HepG2 (cell line): ENCODE measurements around the gene LRRC32. TPM values are rescaled to one million over a fixed set of nuclear protein-coding genes. Genes with fewer than 3 reads are reported as not detected.

Experiments
- ATAC-seq: fragments of 200-7000 bp; cut with Tn5 transposase; 3 replicates; pipeline ENCODE4 v1.9.1; 2020; ENCODE audit warnings: mild to moderate bottlenecking, moderate library complexity
- BruUV-seq: library from RNA; stranded (reverse); fragments of 400-500 nt; replicated peaks from 2 replicates; lab custom pipeline; 2021; lab: Mats Ljungman, UMichigan
- CTCF ChIA-PET: fragments of 300-600 bp; formaldehyde crosslinking; extraction: SDS; loops from one replicate; lab custom pipeline; 2021; ENCODE audit warnings: low total read pairs, inconsistent platforms, low intra/inter-chr PET ratio; lab: Yijun Ruan, JAX
- POLR2A ChIA-PET: fragments of 350-600 bp; sonication (Branson Sonifier 250); formaldehyde crosslinking; loops from one replicate; lab custom pipeline; 2020; ENCODE audit warnings: antibody characterized with exemption, inconsistent platforms; lab: Yijun Ruan, JAX
- DNase-seq: peaks from one replicate; pipeline ENCODE4 v3.0.0-alpha.2; 2015; ENCODE audit warnings: low spot score
- FAIRE-seq: peaks from 3 replicates; lab custom pipeline; 2011; peaks lifted over from hg19 to GRCh38; lab: Jason Lieb, UNC
- H2AFZ ChIP-seq: one replicate; pipeline ENCODE4 v1.6.1; 2011; ENCODE audit warnings: low read length, inconsistent platforms
- H3K27ac ChIP-seq: fragments of 300-600 bp; 3 replicates; pipeline ENCODE4 v1.8.0; 2011; ENCODE audit warnings: mixed run types, mild to moderate bottlenecking, mixed read lengths, low read length, inconsistent platforms; ENCODE audit not compliant: insufficient read depth; ENCODE audit errors: extremely low read length
- H3K27me3 ChIP-seq, 2 experiments: fragments of 200-600 bp in 1 of 2; 2 replicates in 1 of 2; 3 replicates in 1 of 2; pipeline versions ENCODE4 v1.6.0 to v1.8.0; 2011; ENCODE audit warnings: low read length in 2 of 2, mild to moderate bottlenecking in 2 of 2, moderate library complexity in 2 of 2, inconsistent platforms in 1 of 2; ENCODE audit not compliant: insufficient read depth in 2 of 2, control insufficient read depth in 1 of 2
- H3K36me3 ChIP-seq, 2 experiments: fragments of 200-600 bp in 1 of 2; replicated peaks in 1 of 2; 2 replicates in 1 of 2; 3 replicates in 1 of 2; pipeline versions ENCODE4 v1.5.1 to v1.8.0; 2011; ENCODE audit warnings: low read length in 2 of 2, inconsistent platforms in 1 of 2; ENCODE audit not compliant: insufficient read depth in 2 of 2, control insufficient read depth in 1 of 2
- H3K4me1 ChIP-seq: 2 replicates; pipeline ENCODE4 v1.5.1; 2012; ENCODE audit warnings: low read length, inconsistent platforms; ENCODE audit not compliant: insufficient read depth
- H3K4me2 ChIP-seq: 2 replicates; pipeline ENCODE4 v1.6.0; 2011; ENCODE audit warnings: low read depth, low read length, inconsistent platforms
- H3K4me3 ChIP-seq, 3 experiments: fragments of 200-600 bp in 1 of 3; sonication (generic), shearing (Covaris generic) in 1 of 3; replicated peaks in 1 of 3; 2 replicates each; pipeline ENCODE4 v1.5.1; 2011 to 2016; ENCODE audit warnings: low read length in 3 of 3, inconsistent platforms in 2 of 3, low read depth in 2 of 3, mild to moderate bottlenecking in 2 of 3, control low read depth in 1 of 3, mixed read lengths in 1 of 3; ENCODE audit not compliant: insufficient read depth in 1 of 3
- H3K79me2 ChIP-seq: one replicate; pipeline ENCODE4 v1.6.1; 2011; ENCODE audit warnings: low read length, inconsistent platforms; ENCODE audit not compliant: insufficient read depth
- H3K9ac ChIP-seq: 2 replicates; pipeline ENCODE4 v1.6.0; 2011; ENCODE audit warnings: mild to moderate bottlenecking, low read depth, low read length, inconsistent platforms; ENCODE audit not compliant: insufficient read depth
- H3K9me3 ChIP-seq: 2 replicates; pipeline ENCODE4 v1.5.1; 2012; ENCODE audit warnings: mild to moderate bottlenecking, low read length
- H4K20me1 ChIP-seq: 2 replicates; pipeline ENCODE4 v1.6.0; 2011; ENCODE audit warnings: inconsistent platforms, mild to moderate bottlenecking, low read length, moderate library complexity; ENCODE audit not compliant: insufficient read depth
- ARHGAP35 ChIP-seq: sonication (generic); formaldehyde crosslinking; IDR thresholded peaks from 2 replicates; pipeline ENCODE4 v1.9.0; 2022; ENCODE audit warnings: mild to moderate bottlenecking, inconsistent platforms, moderate library complexity, missing genetic modification reagents, borderline replicate concordance
- HNF4G ChIP-seq, 2 experiments: sonication (generic) in 1 of 2; formaldehyde crosslinking in 1 of 2; IDR thresholded peaks; 2 replicates each; pipeline versions ENCODE4 v1.4.0 to v1.6.1; 2011 to 2020; ENCODE audit warnings: borderline replicate concordance in 2 of 2, low read depth in 2 of 2, mild to moderate bottlenecking in 2 of 2, low read length in 1 of 2, missing genetic modification reagents in 1 of 2, moderate library complexity in 1 of 2
- SNAPC5 ChIP-seq: sonication (generic); formaldehyde crosslinking; IDR thresholded peaks from 2 replicates; pipeline ENCODE4 v1.8.1; 2023; ENCODE audit warnings: mild to moderate bottlenecking, missing genetic modification reagents, borderline replicate concordance
- ZBTB34 ChIP-seq: sonication (generic); formaldehyde crosslinking; IDR thresholded peaks from 2 replicates; pipeline ENCODE4 v1.8.0; 2022; ENCODE audit warnings: mild to moderate bottlenecking, missing genetic modification reagents
- ZFP41 ChIP-seq: sonication (generic); formaldehyde crosslinking; IDR thresholded peaks from 2 replicates; pipeline ENCODE4 v1.4.0; 2020; ENCODE audit warnings: mild to moderate bottlenecking, missing genetic modification reagents, borderline replicate concordance
- ZFP91 ChIP-seq: sonication (generic); formaldehyde crosslinking; IDR thresholded peaks from 2 replicates; pipeline ENCODE4 v1.9.0; 2022; ENCODE audit warnings: missing genetic modification reagents, mild to moderate bottlenecking, borderline replicate concordance
- ZNF331 ChIP-seq: sonication (generic); formaldehyde crosslinking; IDR thresholded peaks from 2 replicates; pipeline ENCODE4 v1.4.0; 2020; ENCODE audit warnings: missing genetic modification reagents
- ZNF362 ChIP-seq: sonication (generic); formaldehyde crosslinking; IDR thresholded peaks from 2 replicates; pipeline ENCODE4 v1.4.0; 2020; ENCODE audit warnings: missing genetic modification reagents, mild to moderate bottlenecking, borderline replicate concordance
- ZNF670 ChIP-seq: sonication (generic); formaldehyde crosslinking; IDR thresholded peaks from 2 replicates; pipeline ENCODE4 v1.8.0; 2022; ENCODE audit warnings: mild to moderate bottlenecking, missing genetic modification reagents, borderline replicate concordance
- ZNF788 ChIP-seq: sonication (generic); formaldehyde crosslinking; IDR thresholded peaks from 2 replicates; pipeline ENCODE4 v1.5.0; 2020; ENCODE audit warnings: mild to moderate bottlenecking, missing genetic modification reagents, borderline replicate concordance
- ZNF816 ChIP-seq: sonication (generic); formaldehyde crosslinking; IDR thresholded peaks from 2 replicates; pipeline ENCODE4 v1.8.0; 2022; ENCODE audit warnings: missing genetic modification reagents, mild to moderate bottlenecking, borderline replicate concordance
- ZNF841 ChIP-seq: sonication (generic); formaldehyde crosslinking; IDR thresholded peaks from 2 replicates; pipeline ENCODE4 v1.8.1; 2023; ENCODE audit warnings: missing genetic modification reagents, borderline replicate concordance
- ZSCAN5A ChIP-seq: sonication (generic); formaldehyde crosslinking; IDR thresholded peaks from 2 replicates; pipeline ENCODE4 v1.8.0; 2022; ENCODE audit warnings: mild to moderate bottlenecking, missing genetic modification reagents, borderline replicate concordance
- WGBS: methylation state at CpG from one replicate; pipeline ENCODE4 v1.1.6; 2017; ENCODE audit warnings: low lambda C conversion rate; 5-methylcytosine and 5-hydroxymethylcytosine counted together
- in situ Hi-C: cut with HindIII; loops from 2 replicates; pipeline ENCODE4 v1.10.0; 2017; ENCODE audit warnings: low pct_unique_long_range_greater_than_20kb; ENCODE audit not compliant: extremely low pct_ligation_motif_present
- intact Hi-C: fragments of 100-400 bp; cut with micrococcal nuclease; formaldehyde crosslinking; loops from one replicate; pipeline ENCODE4 v1.10.0; 2022; ENCODE audit not compliant: unreplicated experiment
- polyA plus RNA-seq, 8 experiments: library from polyadenylated mRNA; depleted of rRNA in 3 of 8; stranded (reverse) in 7 of 8; unstranded in 1 of 8; fragments of >200 nt; fragmentation: Illumina TruSeq in 4 of 8; extraction: Trizol in 4 of 8; gene quantifications; 2 replicates each; pipeline versions ENCODE4 v1.2.1 to v1.2.3, GENCODE V29; 2011 to 2016; ENCODE audit warnings: low read depth in 4 of 8, missing spikeins in 1 of 8, mixed read lengths in 1 of 8; ENCODE audit not compliant: insufficient read depth in 1 of 8
- total RNA-seq, 5 experiments: library from RNA; depleted of rRNA; stranded (reverse); fragments of >200 nt; fragmentation: Illumina TruSeq; extraction: Trizol; gene quantifications; 2 replicates each; pipeline ENCODE4 v1.2.3, GENCODE V29; 2016; ENCODE audit warnings: low read depth in 1 of 5

Gene LRRC32
- total and polyA plus RNA-seq, 2 of the 13 experiments (the other 11 are each of a cell fraction or from before 2014, with no cell fraction given) = 0.07 TPM; not detected in 1

GRCh38 chr11:76658651-76659650 lies 11.6 kb downstream of the LRRC32 start (continued):
- TF ChIP-seq HNF4G (IDR thresholded peaks at IDR 0.05; ENCODE audit: borderline replicate concordance, low read depth, low read length) (no peak), HNF4G (CRISPR knock-in tag; IDR thresholded peaks at IDR 0.05; ENCODE audit: borderline replicate concordance, low read depth) (no peak), ZNF788 (CRISPR knock-in tag) (no peak), ZFP41 (CRISPR knock-in tag) (no peak), ZNF841 (CRISPR knock-in tag) (no peak), ZNF331 (CRISPR knock-in tag) (no peak)

GRCh38 chr11:76658231-76658630 lies 12.3 kb downstream of the LRRC32 start:
- CTCF ChIA-PET = no interaction called here
- H3K9ac ChIP-seq = no peak overlapping the region
- in situ Hi-C loops = no loop called here
- no peaks in the 10 kb centered on the region for H3K36me3 ChIP-seq
- intact Hi-C loops = no loop called here
- no peak overlapping the region for H3K4me3 ChIP-seq
- POLR2A ChIA-PET = no interaction called here
- H3K4me1 ChIP-seq = no peaks in the 10 kb centered on the region
- no peaks in the 10 kb centered on the region for H4K20me1 ChIP-seq
- H3K27me3 ChIP-seq = peaks cover 3 to 62% of the 10 kb centered on the region in 2 experiments; a peak in 4 of 5 replicates
- FAIRE-seq (no peak), ATAC-seq (no peak), DNase-seq (no peak)
- H3K27ac ChIP-seq = no peak overlapping the region
- H3K9me3 ChIP-seq = no peaks in the 10 kb centered on the region
- no peak overlapping the region for H2AFZ ChIP-seq
- BruUV-seq = no TSS peak
- no peak for TF ChIP-seq ZSCAN5A (CRISPR knock-in tag)
- no peak for TF ChIP-seq ZNF670
- TF ChIP-seq ZBTB34 = no peak
- TF ChIP-seq ARHGAP35 (CRISPR knock-in tag) = no peak
- TF ChIP-seq ZNF816 (CRISPR knock-in tag) = no peak
- no peak for TF ChIP-seq SNAPC5 (CRISPR knock-in tag)
- no peak for TF ChIP-seq ZFP91 (CRISPR knock-in tag)
- no peak for TF ChIP-seq ZNF362
- WGBS = 20% methylated on average over 3 of the region's 3 CpGs
- H3K79me2 ChIP-seq = no peaks in the 10 kb centered on the region
- no peak overlapping the region for H3K4me2 ChIP-seq
